ENCODE results near the gene TFCP2L1. TPM values are rescaled to one million over a fixed set of nuclear protein-coding genes. Genes with fewer than 3 reads are reported as not detected.

TFCP2L1 gene
- polyA plus RNA-seq, 3 donors, result 0.03 to 0.24 TPM; not detected in 1

DNA sequence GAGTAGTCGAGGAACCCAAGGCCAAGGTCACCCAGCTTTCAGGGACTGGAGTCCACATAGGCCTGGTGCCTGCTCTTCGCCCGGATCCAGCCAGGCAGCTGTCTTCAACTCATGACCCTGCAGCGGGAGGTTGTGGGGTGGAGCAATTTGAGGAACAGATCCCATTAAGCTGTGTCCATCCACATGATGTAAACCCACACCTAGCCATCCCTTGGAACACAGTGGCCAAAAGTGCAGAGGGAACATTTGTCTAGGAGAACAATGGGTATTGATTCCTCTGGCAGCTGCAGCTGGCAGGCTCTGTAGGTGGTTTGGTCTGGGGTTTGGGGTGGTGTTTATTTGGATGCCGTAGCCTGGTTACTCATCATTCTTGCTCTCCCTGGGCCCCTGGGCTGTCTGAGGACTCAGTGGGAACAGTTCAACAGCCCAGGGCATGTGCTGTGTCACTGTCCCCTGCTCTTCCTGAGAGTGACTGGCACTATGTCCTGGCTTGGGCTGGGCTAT is 99.4 kb downstream of the TFCP2L1 start:
- Histone ChIP-seq H3K27ac (ENCODE audit: low read depth in 1 of 2, low read length in 2 of 2) (no peak overlapping the region), H2AFZ (ENCODE audit: insufficient read depth, low read depth, low read length, poor library complexity, severe bottlenecking) (no peak overlapping the region), H3K4me3 (replicated peaks in 1 of 3; ENCODE audit: low read depth in 2 of 3, low read length in 3 of 3) (no peak overlapping the region), H3K9me3 (replicated peaks in 1 of 2; ENCODE audit: control insufficient read depth in 1 of 2, insufficient read depth in 1 of 2, low read length in 2 of 2) (no peaks in the 10 kb centered on the region), H4K20me1 (ENCODE audit: insufficient read depth, low read length) (no peaks in the 10 kb centered on the region), H3K79me2 (ENCODE audit: insufficient read depth, low read length) (no peaks in the 10 kb centered on the region), H3K27me3 (ENCODE audit: control insufficient read depth in 2 of 2, insufficient read depth in 2 of 2, low read length in 2 of 2) (no peaks in the 10 kb centered on the region), H3K4me2 (replicated peaks; ENCODE audit: extremely low read depth, low read length, poor library complexity, severe bottlenecking) (no peak overlapping the region), H3K4me1 (ENCODE audit: control insufficient read depth in 1 of 2, insufficient read depth in 2 of 2, low read length in 2 of 2) (peaks cover 26 to 33% of the 10 kb centered on the region in 2 donors), H3K36me3 (replicated peaks in 1 of 2; ENCODE audit: control insufficient read depth in 1 of 2, insufficient read depth in 2 of 2, low read length in 2 of 2) (no peaks in the 10 kb centered on the region), H3K9ac (ENCODE audit: insufficient read depth, low read length, poor library complexity, severe bottlenecking) (no peak overlapping the region)
- Mint-ChIP-seq H3K4me3 (no peak overlapping the region), H3K27me3 (ENCODE audit: low read depth in 3 of 3) (peaks cover 0 to 2% (median 0%) of the 10 kb centered on the region in 3 donors), H3K4me1 (peaks cover 35% of the 10 kb centered on the region), H3K27ac (peak overlapping the region in 1 of 7 donors; percentile 57), H3K9me3 (peaks cover 0 to 2% (median 0%) of the 10 kb centered on the region in 7 donors), H3K36me3 (no peaks in the 10 kb centered on the region)
- WGBS (ENCODE audit: insufficient coverage), result 70% methylated on average over 2 of the region's 5 CpGs
- intact Hi-C loops (cut with micrococcal nuclease), result loop anchor here in 1 of 2 donors (10.0 kb wide), 1 partner anchor 109 kb away; no protein-coding TSS in a partner anchor
- DNase-seq, result no peak
- TF ChIP-seq, protein P1, sequence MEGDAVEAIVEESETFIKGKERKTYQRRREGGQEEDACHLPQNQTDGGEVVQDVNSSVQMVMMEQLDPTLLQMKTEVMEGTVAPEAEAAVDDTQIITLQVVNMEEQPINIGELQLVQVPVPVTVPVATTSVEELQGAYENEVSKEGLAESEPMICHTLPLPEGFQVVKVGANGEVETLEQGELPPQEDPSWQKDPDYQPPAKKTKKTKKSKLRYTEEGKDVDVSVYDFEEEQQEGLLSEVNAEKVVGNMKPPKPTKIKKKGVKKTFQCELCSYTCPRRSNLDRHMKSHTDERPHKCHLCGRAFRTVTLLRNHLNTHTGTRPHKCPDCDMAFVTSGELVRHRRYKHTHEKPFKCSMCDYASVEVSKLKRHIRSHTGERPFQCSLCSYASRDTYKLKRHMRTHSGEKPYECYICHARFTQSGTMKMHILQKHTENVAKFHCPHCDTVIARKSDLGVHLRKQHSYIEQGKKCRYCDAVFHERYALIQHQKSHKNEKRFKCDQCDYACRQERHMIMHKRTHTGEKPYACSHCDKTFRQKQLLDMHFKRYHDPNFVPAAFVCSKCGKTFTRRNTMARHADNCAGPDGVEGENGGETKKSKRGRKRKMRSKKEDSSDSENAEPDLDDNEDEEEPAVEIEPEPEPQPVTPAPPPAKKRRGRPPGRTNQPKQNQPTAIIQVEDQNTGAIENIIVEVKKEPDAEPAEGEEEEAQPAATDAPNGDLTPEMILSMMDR (IDR thresholded peaks at IDR 0.05), result no peak

DNA sequence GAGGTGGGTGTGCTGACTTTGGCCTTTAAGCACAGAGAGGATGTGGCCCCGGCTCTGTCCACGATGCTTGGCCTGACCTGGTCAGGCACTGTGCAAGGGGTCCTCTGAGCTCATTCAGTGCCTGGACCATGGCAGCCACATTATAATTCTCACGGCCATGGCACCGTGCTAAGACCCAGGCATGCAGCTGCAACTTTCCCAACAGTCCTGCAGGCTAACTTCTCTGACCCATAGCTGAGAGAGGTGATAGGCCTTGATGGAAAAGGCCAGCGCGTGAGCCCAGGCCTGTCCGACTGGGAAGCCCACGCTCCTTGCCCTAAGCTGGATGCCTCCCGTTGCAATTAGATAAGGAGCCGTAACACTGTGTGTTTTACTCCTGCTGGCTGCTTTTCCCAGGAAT is 99.9 kb downstream of the TFCP2L1 start:
- TF ChIP-seq, protein P1 (IDR thresholded peaks at IDR 0.05), result no peak
- no peak overlapping the region for H3K4me2 ChIP-seq (replicated peaks; ENCODE audit: extremely low read depth, low read length, poor library complexity, severe bottlenecking)
- intact Hi-C loops (cut with micrococcal nuclease), result loop anchor here in 1 of 2 donors (10.0 kb wide), 1 partner anchor 110 kb away; no protein-coding TSS in a partner anchor
- H3K27ac ChIP-seq (ENCODE audit: low read depth in 1 of 2, low read length in 2 of 2), result no peak overlapping the region
- Mint-ChIP-seq H3K27me3 (ENCODE audit: low read depth in 3 of 3) (peaks cover 0 to 2% (median 0%) of the 10 kb centered on the region in 3 donors), H3K4me1 (peaks cover 32% of the 10 kb centered on the region), H3K4me3 (no peak overlapping the region), H3K9me3 (peaks cover 0 to 2% (median 0%) of the 10 kb centered on the region in 7 donors), H3K27ac (no peak overlapping the region), H3K36me3 (no peaks in the 10 kb centered on the region)
- H3K79me2 ChIP-seq (ENCODE audit: insufficient read depth, low read length), result no peaks in the 10 kb centered on the region
- no peaks in the 10 kb centered on the region for H4K20me1 ChIP-seq (ENCODE audit: insufficient read depth, low read length)
- no peaks in the 10 kb centered on the region for H3K36me3 ChIP-seq (replicated peaks in 1 of 2; ENCODE audit: control insufficient read depth in 1 of 2, insufficient read depth in 2 of 2, low read length in 2 of 2)
- 99% methylated on average over 10 of the region's 10 CpGs for WGBS (ENCODE audit: insufficient coverage)
- no peak overlapping the region for H3K9ac ChIP-seq (ENCODE audit: insufficient read depth, low read length, poor library complexity, severe bottlenecking)
- peaks cover 25 to 28% of the 10 kb centered on the region in 2 donors for H3K4me1 ChIP-seq (ENCODE audit: control insufficient read depth in 1 of 2, insufficient read depth in 2 of 2, low read length in 2 of 2)
- no peaks in the 10 kb centered on the region for H3K27me3 ChIP-seq (ENCODE audit: control insufficient read depth in 2 of 2, insufficient read depth in 2 of 2, low read length in 2 of 2)
- H2AFZ ChIP-seq (ENCODE audit: insufficient read depth, low read depth, low read length, poor library complexity, severe bottlenecking), result no peak overlapping the region
- no peak overlapping the region for H3K4me3 ChIP-seq (replicated peaks in 1 of 3; ENCODE audit: low read depth in 2 of 3, low read length in 3 of 3)
- no peak for DNase-seq
- no peaks in the 10 kb centered on the region for H3K9me3 ChIP-seq (replicated peaks in 1 of 2; ENCODE audit: control insufficient read depth in 1 of 2, insufficient read depth in 1 of 2, low read length in 2 of 2)

Measured in CD14-positive monocyte (primary cell).